ENCODE data around the gene MCOLN1. TPM values are rescaled to one million over a fixed set of nuclear protein-coding genes. Genes with fewer than 3 reads are reported as not detected.
A peak's percentile ranks its signal among the peaks of the same experiment; 100 is the strongest.

Gene MCOLN1
- total and polyA plus RNA-seq, 9 of the 15 experiments (the other 6 are each of a cell fraction or from before 2014, with no cell fraction given): 0.25 to 15.4 (median 7.1) TPM

- TF ChIP-seq, protein P1, sequence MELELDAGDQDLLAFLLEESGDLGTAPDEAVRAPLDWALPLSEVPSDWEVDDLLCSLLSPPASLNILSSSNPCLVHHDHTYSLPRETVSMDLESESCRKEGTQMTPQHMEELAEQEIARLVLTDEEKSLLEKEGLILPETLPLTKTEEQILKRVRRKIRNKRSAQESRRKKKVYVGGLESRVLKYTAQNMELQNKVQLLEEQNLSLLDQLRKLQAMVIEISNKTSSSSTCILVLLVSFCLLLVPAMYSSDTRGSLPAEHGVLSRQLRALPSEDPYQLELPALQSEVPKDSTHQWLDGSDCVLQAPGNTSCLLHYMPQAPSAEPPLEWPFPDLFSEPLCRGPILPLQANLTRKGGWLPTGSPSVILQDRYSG (tag; conservative IDR thresholded peaks at IDR 0.05; ENCODE audit: low read depth): no peak
- TF ChIP-seq HIVEP1 (CRISPR knock-in tag; IDR thresholded peaks at IDR 0.05) (no peak), MTA3 (IDR thresholded peaks at IDR 0.05; ENCODE audit: borderline replicate concordance) (peak; percentile 93), MED1 (CRISPR knock-in tag; IDR thresholded peaks at IDR 0.05; ENCODE audit: borderline replicate concordance) (no peak), TAF1 (IDR thresholded peaks at IDR 0.05; ENCODE audit: control insufficient read depth, extremely low read depth, insufficient read depth, low read length, severe bottlenecking) (peak; percentile 64), FIP1L1 (IDR thresholded peaks at IDR 0.05; ENCODE audit: low read depth, low read length, poor library complexity, severe bottlenecking) (peak; percentile 27), BRF1 (IDR thresholded peaks at IDR 0.05; ENCODE audit: borderline replicate concordance, extremely low read depth, insufficient read length) (no peak), MEF2A (IDR thresholded peaks at IDR 0.05; ENCODE audit: control insufficient read depth, low read depth, low read length) (no peak), SP1 (CRISPR knock-in tag; IDR thresholded peaks at IDR 0.05) (peak; percentile 90), ZNF695 (CRISPR knock-in tag; IDR thresholded peaks at IDR 0.05) (no peak), NFIC (IDR thresholded peaks at IDR 0.05) (peak; percentile 40; the same call in 1 of the 2 replicates), POLR3G (IDR thresholded peaks at IDR 0.05; ENCODE audit: extremely low read depth, insufficient read length, insufficient replicate concordance) (no peak), NFRKB (IDR thresholded peaks at IDR 0.05; ENCODE audit: low read depth) (no peak), ID3 (CRISPR knock-in tag; IDR thresholded peaks at IDR 0.05) (no peak), ID3 (tag; IDR thresholded peaks at IDR 0.05) (peak; percentile 49; the same call in 1 of the 2 replicates), THRAP3 (IDR thresholded peaks at IDR 0.05; ENCODE audit: borderline replicate concordance) (no peak), SAP30 (IDR thresholded peaks at IDR 0.05; ENCODE audit: borderline replicate concordance, insufficient read depth, low read depth, low read length, poor library complexity, severe bottlenecking) (peak; percentile 33)
- TF ChIP-seq, protein P2, sequence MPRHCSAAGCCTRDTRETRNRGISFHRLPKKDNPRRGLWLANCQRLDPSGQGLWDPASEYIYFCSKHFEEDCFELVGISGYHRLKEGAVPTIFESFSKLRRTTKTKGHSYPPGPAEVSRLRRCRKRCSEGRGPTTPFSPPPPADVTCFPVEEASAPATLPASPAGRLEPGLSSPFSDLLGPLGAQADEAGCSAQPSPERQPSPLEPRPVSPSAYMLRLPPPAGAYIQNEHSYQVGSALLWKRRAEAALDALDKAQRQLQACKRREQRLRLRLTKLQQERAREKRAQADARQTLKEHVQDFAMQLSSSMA (CRISPR knock-in tag; IDR thresholded peaks at IDR 0.05): peak; percentile 38; the same call in 1 of the 2 replicates
- TF ChIP-seq, protein P3, sequence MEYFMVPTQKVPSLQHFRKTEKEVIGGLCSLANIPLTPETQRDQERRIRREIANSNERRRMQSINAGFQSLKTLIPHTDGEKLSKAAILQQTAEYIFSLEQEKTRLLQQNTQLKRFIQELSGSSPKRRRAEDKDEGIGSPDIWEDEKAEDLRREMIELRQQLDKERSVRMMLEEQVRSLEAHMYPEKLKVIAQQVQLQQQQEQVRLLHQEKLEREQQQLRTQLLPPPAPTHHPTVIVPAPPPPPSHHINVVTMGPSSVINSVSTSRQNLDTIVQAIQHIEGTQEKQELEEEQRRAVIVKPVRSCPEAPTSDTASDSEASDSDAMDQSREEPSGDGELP (CRISPR knock-in tag; IDR thresholded peaks at IDR 0.05; ENCODE audit: borderline replicate concordance): peak; percentile 46; the same call in 1 of the 2 replicates
- TF ChIP-seq, protein P4, sequence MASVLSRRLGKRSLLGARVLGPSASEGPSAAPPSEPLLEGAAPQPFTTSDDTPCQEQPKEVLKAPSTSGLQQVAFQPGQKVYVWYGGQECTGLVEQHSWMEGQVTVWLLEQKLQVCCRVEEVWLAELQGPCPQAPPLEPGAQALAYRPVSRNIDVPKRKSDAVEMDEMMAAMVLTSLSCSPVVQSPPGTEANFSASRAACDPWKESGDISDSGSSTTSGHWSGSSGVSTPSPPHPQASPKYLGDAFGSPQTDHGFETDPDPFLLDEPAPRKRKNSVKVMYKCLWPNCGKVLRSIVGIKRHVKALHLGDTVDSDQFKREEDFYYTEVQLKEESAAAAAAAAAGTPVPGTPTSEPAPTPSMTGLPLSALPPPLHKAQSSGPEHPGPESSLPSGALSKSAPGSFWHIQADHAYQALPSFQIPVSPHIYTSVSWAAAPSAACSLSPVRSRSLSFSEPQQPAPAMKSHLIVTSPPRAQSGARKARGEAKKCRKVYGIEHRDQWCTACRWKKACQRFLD (CRISPR knock-in tag; IDR thresholded peaks at IDR 0.05): peak; percentile 45; the same call in 1 of the 2 replicates
Measured at GRCh38 chr19:7488736-7489353, 33.6 kb upstream of the MCOLN1 start, which contains the start of gene PEX11G (continued).

All from K562 (cell line).